Measurements from ENCODE around the gene TRIM63. TPM values are rescaled to one million over a fixed set of nuclear protein-coding genes. Genes with fewer than 3 reads are reported as not detected.

The TRIM63 gene
- total RNA-seq, 5 donors from 2014 or later (not counting 1 experiment from before 2014, with no cell fraction given) = not detected

DNA sequence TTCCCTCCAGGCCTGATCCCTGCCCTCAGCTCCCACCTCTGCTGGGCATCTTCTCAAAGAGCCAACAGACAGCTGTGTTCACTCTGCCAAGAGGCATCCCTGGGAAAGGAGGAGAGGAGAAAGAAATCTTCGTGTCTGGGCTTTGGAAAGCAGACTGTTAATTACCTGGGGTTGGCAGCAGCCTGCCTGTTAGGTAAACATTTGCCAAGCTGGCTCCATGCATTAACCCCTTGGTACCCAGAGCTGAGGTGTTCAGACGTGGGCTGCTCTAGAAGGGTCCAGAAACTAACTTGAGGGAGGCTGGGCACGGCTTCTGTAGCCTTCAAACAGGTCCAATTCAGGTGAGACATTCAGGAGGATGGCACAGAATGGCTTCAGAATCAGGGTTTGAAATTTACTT lies 54.6 kb downstream of the TRIM63 start:
- 73% methylated on average over 3 of the region's 3 CpGs for WGBS (ENCODE audit: insufficient coverage)
- Mint-ChIP-seq H3K4me3 (no peak overlapping the region), H3K9me3 (no peaks in the 10 kb centered on the region), H3K36me3 (no peaks in the 10 kb centered on the region), H3K4me1 (peaks cover 1 to 10% (median 6%) of the 10 kb centered on the region in 3 donors), H3K27me3 (no peaks in the 10 kb centered on the region), H3K27ac (no peak overlapping the region)
- DNase-seq (no peak), ATAC-seq (replicated peaks in 1 of 4) (no peak)
- Histone ChIP-seq H3K36me3 (ENCODE audit: control insufficient read depth in 2 of 2, extremely low read depth in 1 of 2, insufficient read depth in 1 of 2, low read length in 1 of 2) (no peaks in the 10 kb centered on the region), H3K4me3 (ENCODE audit: control insufficient read depth in 1 of 2, extremely low read depth in 1 of 2, low read length in 1 of 2) (no peak overlapping the region), H3K27me3 (replicated peaks in 1 of 2; ENCODE audit: control insufficient read depth in 2 of 2, extremely low read depth in 1 of 2, insufficient read depth in 2 of 2, low read length in 1 of 2) (peaks cover 0 to 13% of the 10 kb centered on the region in 2 experiments), H3K4me1 (ENCODE audit: control insufficient read depth in 1 of 2, extremely low read depth in 1 of 2, insufficient read depth in 2 of 2, low read length in 2 of 2) (peaks cover 5 to 10% of the 10 kb centered on the region in 2 experiments), H3K27ac (ENCODE audit: low read length) (no peak overlapping the region), H3K9me3 (no peaks in the 10 kb centered on the region)
- CTCF ChIA-PET = no interaction called here
- POLR2A ChIA-PET = interaction anchor here in 1 of 2 donors (0.6 kb wide), 1 partner anchor 129 kb away, joined by 3 read pairs; no protein-coding TSS in a partner anchor

GRCh38 chr1:26010825-26011224 lies 56.6 kb downstream of the TRIM63 start:
- CTCF ChIA-PET = interaction anchor here (0.5 to 1.3 kb wide), 3 partner anchors 96 to 115 kb away, joined by 3 to 5 read pairs (median 3); no protein-coding TSS in a partner anchor
- Histone ChIP-seq H3K4me3 (ENCODE audit: control insufficient read depth in 1 of 2, extremely low read depth in 1 of 2, low read length in 1 of 2) (no peak overlapping the region), H3K27me3 (replicated peaks in 1 of 2; ENCODE audit: control insufficient read depth in 2 of 2, extremely low read depth in 1 of 2, insufficient read depth in 2 of 2, low read length in 1 of 2) (peaks cover 0 to 20% of the 10 kb centered on the region in 2 experiments), H3K36me3 (ENCODE audit: control insufficient read depth in 2 of 2, extremely low read depth in 1 of 2, insufficient read depth in 1 of 2, low read length in 1 of 2) (no peaks in the 10 kb centered on the region), H3K27ac (ENCODE audit: low read length) (no peak overlapping the region), H3K9me3 (no peaks in the 10 kb centered on the region), H3K4me1 (ENCODE audit: control insufficient read depth in 1 of 2, extremely low read depth in 1 of 2, insufficient read depth in 2 of 2, low read length in 2 of 2) (no peaks in the 10 kb centered on the region)
- H3K4me3 Mint-ChIP-seq = no peak overlapping the region
- DNase-seq = no peak
- H3K36me3 Mint-ChIP-seq = no peaks in the 10 kb centered on the region
- no peak overlapping the region for H3K27ac Mint-ChIP-seq
- no peaks in the 10 kb centered on the region for H3K4me1 Mint-ChIP-seq
- H3K27me3 Mint-ChIP-seq = peaks cover 5% of the 10 kb centered on the region in 2 donors
- H3K9me3 Mint-ChIP-seq = no peaks in the 10 kb centered on the region
- POLR2A ChIA-PET = no interaction called here
- no peak for ATAC-seq (replicated peaks in 1 of 4)
- 73% methylated on average over 2 of the region's 3 CpGs for WGBS (ENCODE audit: insufficient coverage)

DNA sequence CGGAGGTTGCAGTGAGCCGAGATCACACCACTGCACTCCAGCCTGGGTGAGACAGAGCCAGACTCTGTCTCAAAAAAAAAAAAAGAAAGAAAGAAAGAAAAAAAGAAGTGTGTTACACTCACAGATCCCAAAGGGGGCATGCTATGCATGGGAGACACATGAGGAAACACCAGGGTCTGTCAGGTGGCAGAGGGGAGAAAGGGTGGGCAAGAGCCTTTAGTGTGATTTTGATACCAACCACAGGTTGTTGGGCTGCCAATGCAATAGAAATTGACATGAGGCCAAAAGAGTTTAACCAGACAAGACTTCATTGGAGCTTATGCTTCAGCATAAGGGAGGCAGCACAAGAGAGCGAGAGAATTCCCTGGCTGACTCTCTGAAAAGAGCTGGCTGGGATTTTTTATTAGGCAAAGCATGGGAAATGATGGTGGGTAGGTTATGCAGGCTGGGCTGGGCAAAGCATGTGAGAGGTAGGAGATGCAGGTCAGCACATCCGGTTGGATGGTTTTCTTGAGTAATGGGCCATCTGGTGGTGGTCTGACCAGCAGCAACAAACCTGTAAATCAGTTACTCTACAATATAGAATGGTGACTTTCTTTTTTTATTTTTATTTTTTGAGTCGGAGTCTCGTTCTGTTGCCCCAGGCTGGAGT lies 57.5 kb downstream of the TRIM63 start:
- ChIA-PET POLR2A (interaction anchor here in 1 of 2 donors (0.7 kb wide), 1 partner anchor 115 kb away, joined by 6 read pairs; no protein-coding TSS in a partner anchor), CTCF (interaction anchor here (0.5 to 1.3 kb wide), 5 partner anchors 16 to 114 kb away, joined by 3 to 7 read pairs (median 4); no protein-coding TSS in a partner anchor)
- no peaks in the 10 kb centered on the region for H3K9me3 ChIP-seq
- no peak for DNase-seq
- no peaks in the 10 kb centered on the region for H3K4me1 Mint-ChIP-seq
- no peak overlapping the region for H3K4me3 ChIP-seq (ENCODE audit: control insufficient read depth in 1 of 2, extremely low read depth in 1 of 2, low read length in 1 of 2)
- H3K27ac Mint-ChIP-seq = peak overlapping the region in 1 of 2 donors; percentile 1
- no peak overlapping the region for H3K27ac ChIP-seq (ENCODE audit: low read length)
- H3K27me3 ChIP-seq (replicated peaks in 1 of 2; ENCODE audit: control insufficient read depth in 2 of 2, extremely low read depth in 1 of 2, insufficient read depth in 2 of 2, low read length in 1 of 2) = peaks cover 0 to 24% of the 10 kb centered on the region in 2 experiments
- H3K9me3 Mint-ChIP-seq = no peaks in the 10 kb centered on the region
- no peaks in the 10 kb centered on the region for H3K36me3 ChIP-seq (ENCODE audit: control insufficient read depth in 2 of 2, extremely low read depth in 1 of 2, insufficient read depth in 1 of 2, low read length in 1 of 2)
- no peaks in the 10 kb centered on the region for H3K36me3 Mint-ChIP-seq
- no peak overlapping the region for H3K4me3 Mint-ChIP-seq
- no peaks in the 10 kb centered on the region for H3K4me1 ChIP-seq (ENCODE audit: control insufficient read depth in 1 of 2, extremely low read depth in 1 of 2, insufficient read depth in 2 of 2, low read length in 2 of 2)
- ATAC-seq (replicated peaks in 1 of 4) = no peak
- peaks cover 5% of the 10 kb centered on the region in 2 donors for H3K27me3 Mint-ChIP-seq
- 92% methylated on average over 3 of the region's 6 CpGs for WGBS (ENCODE audit: insufficient coverage)

DNA sequence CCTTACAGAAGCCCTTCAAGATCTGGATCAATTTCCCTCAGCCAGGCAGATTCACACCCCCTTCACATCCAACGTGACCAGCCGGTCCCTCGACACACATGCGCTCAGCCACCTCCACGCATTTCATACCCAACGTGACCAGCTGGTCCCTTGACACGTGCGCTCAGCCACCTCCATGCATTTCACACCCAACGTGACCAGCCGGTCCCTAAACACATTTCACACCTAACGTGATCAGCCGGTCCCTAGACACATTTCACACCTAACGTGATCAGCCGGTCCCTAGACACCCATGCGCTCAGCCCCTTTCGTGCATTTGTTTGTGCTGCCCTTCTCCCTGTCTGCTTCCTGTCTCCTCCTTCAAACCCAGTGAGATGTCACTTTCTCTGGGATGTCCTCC lies 60.7 kb downstream of the TRIM63 start:
- WGBS (ENCODE audit: insufficient coverage) = 87% methylated on average over 16 of the region's 16 CpGs
- no peaks in the 10 kb centered on the region for H3K36me3 Mint-ChIP-seq
- ChIA-PET POLR2A (no interaction called here), CTCF (interaction anchor here in 1 of 2 donors (0.6 kb wide), 1 partner anchor 152 kb away, joined by 4 read pairs; no protein-coding TSS in a partner anchor)
- H3K27me3 Mint-ChIP-seq = peaks cover 5 to 8% of the 10 kb centered on the region in 2 donors
- no peak overlapping the region for H3K27ac Mint-ChIP-seq
- H3K4me1 Mint-ChIP-seq = no peaks in the 10 kb centered on the region
- H3K4me3 Mint-ChIP-seq = peak overlapping the region in 1 of 3 donors; percentile 1
- no peaks in the 10 kb centered on the region for H3K36me3 ChIP-seq (ENCODE audit: control insufficient read depth in 2 of 2, extremely low read depth in 1 of 2, insufficient read depth in 1 of 2, low read length in 1 of 2)
- H3K9me3 ChIP-seq = no peaks in the 10 kb centered on the region
- no peak overlapping the region for H3K27ac ChIP-seq (ENCODE audit: low read length)
- ATAC-seq (replicated peaks in 1 of 4) (no peak), DNase-seq (no peak)
- no peaks in the 10 kb centered on the region for H3K9me3 Mint-ChIP-seq
- no peak overlapping the region for H3K4me3 ChIP-seq (ENCODE audit: control insufficient read depth in 1 of 2, extremely low read depth in 1 of 2, low read length in 1 of 2)
- H3K4me1 ChIP-seq (ENCODE audit: control insufficient read depth in 1 of 2, extremely low read depth in 1 of 2, insufficient read depth in 2 of 2, low read length in 2 of 2) = no peaks in the 10 kb centered on the region
- peaks cover 0 to 20% of the 10 kb centered on the region in 2 experiments for H3K27me3 ChIP-seq (replicated peaks in 1 of 2; ENCODE audit: control insufficient read depth in 2 of 2, extremely low read depth in 1 of 2, insufficient read depth in 2 of 2, low read length in 1 of 2)

DNA sequence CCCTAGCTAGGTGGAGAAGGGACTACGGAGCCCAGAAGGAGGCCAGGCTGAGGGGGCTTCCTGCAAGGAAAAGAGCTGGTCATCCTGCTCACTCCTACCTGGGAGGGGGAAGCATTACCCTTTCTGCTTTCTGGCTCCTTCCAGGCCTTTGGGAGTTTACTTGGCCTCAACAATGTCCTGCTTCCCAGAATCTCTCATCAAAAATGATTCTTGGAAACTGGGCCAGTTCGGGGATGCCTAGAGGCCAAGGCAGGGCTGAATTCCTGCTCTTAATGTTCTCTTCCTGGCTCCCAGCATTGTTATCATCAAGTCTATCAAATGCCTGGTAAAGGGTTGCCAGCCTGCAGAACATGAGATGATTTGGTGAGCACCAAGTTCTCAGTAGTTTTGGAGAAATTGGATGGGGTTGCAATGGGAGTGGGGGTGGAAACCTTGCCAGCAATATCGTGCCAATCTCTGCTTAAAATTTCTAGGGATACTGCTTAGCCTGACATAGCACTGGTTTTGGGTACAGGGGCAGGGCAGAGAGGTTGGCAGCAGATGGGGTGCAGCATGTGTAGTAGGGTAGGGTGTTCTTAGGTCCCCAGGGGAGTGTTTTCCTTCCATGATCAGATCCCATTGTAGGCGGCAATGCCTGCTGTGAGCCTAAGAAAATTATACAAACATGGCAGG lies 61.9 kb downstream of the TRIM63 start:
- H3K4me1 Mint-ChIP-seq = no peaks in the 10 kb centered on the region
- ATAC-seq (replicated peaks in 1 of 4) (no peak), DNase-seq (no peak)
- Histone ChIP-seq H3K27ac (ENCODE audit: low read length) (no peak overlapping the region), H3K27me3 (replicated peaks in 1 of 2; ENCODE audit: control insufficient read depth in 2 of 2, extremely low read depth in 1 of 2, insufficient read depth in 2 of 2, low read length in 1 of 2) (peaks cover 0 to 14% of the 10 kb centered on the region in 2 experiments), H3K4me3 (ENCODE audit: control insufficient read depth in 1 of 2, extremely low read depth in 1 of 2, low read length in 1 of 2) (no peak overlapping the region), H3K9me3 (no peaks in the 10 kb centered on the region), H3K36me3 (ENCODE audit: control insufficient read depth in 2 of 2, extremely low read depth in 1 of 2, insufficient read depth in 1 of 2, low read length in 1 of 2) (no peaks in the 10 kb centered on the region), H3K4me1 (ENCODE audit: control insufficient read depth in 1 of 2, extremely low read depth in 1 of 2, insufficient read depth in 2 of 2, low read length in 2 of 2) (no peaks in the 10 kb centered on the region)
- H3K4me3 Mint-ChIP-seq = no peak overlapping the region
- POLR2A ChIA-PET = no interaction called here
- H3K27me3 Mint-ChIP-seq = peaks cover 5 to 8% of the 10 kb centered on the region in 2 donors
- no peaks in the 10 kb centered on the region for H3K9me3 Mint-ChIP-seq
- no peaks in the 10 kb centered on the region for H3K36me3 Mint-ChIP-seq
- CTCF ChIA-PET = no interaction called here
- 71% methylated on average over 3 of the region's 4 CpGs for WGBS (ENCODE audit: insufficient coverage)
- no peak overlapping the region for H3K27ac Mint-ChIP-seq

DNA sequence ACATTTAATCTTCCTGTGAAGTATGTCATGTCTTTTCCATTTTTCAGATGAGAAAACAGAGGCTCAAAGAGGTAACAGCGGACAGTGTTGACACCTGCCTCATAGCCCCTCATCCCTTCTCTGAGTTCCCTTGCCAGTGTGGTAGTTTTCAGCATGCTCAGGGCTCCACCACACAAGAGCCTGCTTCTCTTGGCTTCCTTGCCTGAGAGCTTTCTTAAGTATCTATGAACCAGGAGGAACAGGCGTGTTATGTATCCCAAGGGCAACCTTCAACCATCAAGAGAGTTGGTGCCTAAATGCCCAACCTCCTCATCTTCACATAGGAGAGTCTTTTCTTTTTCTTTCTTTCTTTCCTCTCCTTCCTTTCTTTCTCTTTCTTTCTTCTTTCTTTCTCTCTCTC lies 63.7 kb downstream of the TRIM63 start:
- Histone ChIP-seq H3K4me1 (ENCODE audit: control insufficient read depth in 1 of 2, extremely low read depth in 1 of 2, insufficient read depth in 2 of 2, low read length in 2 of 2) (peaks cover 0 to 2% of the 10 kb centered on the region in 2 experiments), H3K36me3 (ENCODE audit: control insufficient read depth in 2 of 2, extremely low read depth in 1 of 2, insufficient read depth in 1 of 2, low read length in 1 of 2) (no peaks in the 10 kb centered on the region), H3K4me3 (ENCODE audit: control insufficient read depth in 1 of 2, extremely low read depth in 1 of 2, low read length in 1 of 2) (no peak overlapping the region), H3K9me3 (no peaks in the 10 kb centered on the region), H3K27ac (ENCODE audit: low read length) (no peak overlapping the region), H3K27me3 (replicated peaks in 1 of 2; ENCODE audit: control insufficient read depth in 2 of 2, extremely low read depth in 1 of 2, insufficient read depth in 2 of 2, low read length in 1 of 2) (peaks cover 0 to 11% of the 10 kb centered on the region in 2 experiments)
- H3K4me3 Mint-ChIP-seq = no peak overlapping the region
- no peaks in the 10 kb centered on the region for H3K36me3 Mint-ChIP-seq
- ChIA-PET POLR2A (no interaction called here), CTCF (interaction anchor here in 1 of 2 donors (10.8 kb wide), 1 partner anchor 102 kb away, joined by 311 read pairs; the partner anchor contains the start of gene STMN1)
- H3K27me3 Mint-ChIP-seq = peaks cover 5 to 8% of the 10 kb centered on the region in 2 donors
- H3K27ac Mint-ChIP-seq = no peak overlapping the region
- no peaks in the 10 kb centered on the region for H3K4me1 Mint-ChIP-seq
- WGBS (ENCODE audit: insufficient coverage) = 67% methylated on average over 1 of the region's 2 CpGs
- H3K9me3 Mint-ChIP-seq = no peaks in the 10 kb centered on the region
- ATAC-seq (replicated peaks in 1 of 4) = no peak
- no peak for DNase-seq

Measured in T-cell (primary cell).